HPDE6-E6E7 (cell line): ENCODE data around the gene FOSL2.
"Not testable (repeated sequence)": the region's sequence is repeated elsewhere in the genome, so short reads cannot be mapped to it uniquely, and the experiment has no call there.

Source experiments
- DNase-seq: peaks from one replicate; pipeline ENCODE4 v3.0.0; 2011; ENCODE audit warnings: missing footprints; ENCODE audit errors: extremely low spot score

Gene FOSL2

DNA sequence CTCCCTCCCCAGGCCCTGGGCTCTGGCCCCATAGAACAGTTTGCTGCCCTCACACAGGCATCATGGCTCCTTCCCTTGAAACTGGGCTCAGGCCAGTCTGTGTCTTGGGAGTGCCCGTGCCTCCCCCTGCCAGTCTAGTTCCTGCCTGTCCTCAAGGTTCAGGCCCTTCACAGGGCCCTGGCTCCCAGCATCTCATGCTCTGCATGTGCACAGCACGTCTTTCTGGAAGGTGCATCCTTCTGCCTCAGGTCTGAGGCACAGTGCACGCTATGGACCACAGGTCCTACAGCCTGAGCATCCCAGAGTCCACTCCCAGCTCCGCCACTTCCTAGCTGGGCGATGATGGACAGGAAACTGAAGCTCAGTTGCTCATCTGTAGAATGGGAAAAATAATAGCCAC lies 35.6 kb upstream of the FOSL2 start:
- DNase-seq, result no peak

DNA sequence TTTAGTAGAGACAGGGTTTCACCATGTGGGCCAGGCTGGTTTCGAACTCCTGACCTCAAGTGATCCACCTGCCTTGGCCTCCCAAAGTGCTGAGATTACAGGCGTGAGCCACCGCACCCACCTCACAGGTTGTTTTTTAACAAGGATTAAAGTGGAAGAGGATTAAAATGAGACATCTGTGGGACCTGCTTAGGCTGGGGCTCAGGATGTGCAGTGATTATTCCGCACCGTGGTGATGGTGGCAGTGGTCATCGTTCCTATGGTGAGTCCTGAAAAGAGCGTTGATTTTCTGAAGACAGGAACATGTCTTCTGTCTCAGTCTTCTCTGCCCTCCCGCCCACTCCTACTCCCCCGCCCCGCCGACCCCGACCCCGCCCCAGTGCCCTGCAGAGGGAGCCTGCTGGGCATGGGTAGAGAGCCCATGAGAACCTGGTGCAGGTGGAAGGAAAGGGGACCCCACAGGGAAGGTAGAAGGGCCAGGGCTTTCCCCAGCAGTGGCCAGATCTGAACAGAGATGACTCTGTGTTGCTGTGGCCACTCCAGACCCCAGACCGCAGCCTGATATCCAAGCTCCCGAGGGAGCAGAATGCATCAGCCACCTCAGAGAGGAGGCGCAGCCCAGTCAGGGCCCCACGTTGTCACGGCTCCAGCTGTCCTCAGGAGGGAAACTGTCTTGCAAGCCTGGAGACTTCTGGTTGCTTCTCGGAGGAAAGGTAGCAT lies 34.5 kb upstream of the FOSL2 start:
- DNase-seq, result no peak

DNA sequence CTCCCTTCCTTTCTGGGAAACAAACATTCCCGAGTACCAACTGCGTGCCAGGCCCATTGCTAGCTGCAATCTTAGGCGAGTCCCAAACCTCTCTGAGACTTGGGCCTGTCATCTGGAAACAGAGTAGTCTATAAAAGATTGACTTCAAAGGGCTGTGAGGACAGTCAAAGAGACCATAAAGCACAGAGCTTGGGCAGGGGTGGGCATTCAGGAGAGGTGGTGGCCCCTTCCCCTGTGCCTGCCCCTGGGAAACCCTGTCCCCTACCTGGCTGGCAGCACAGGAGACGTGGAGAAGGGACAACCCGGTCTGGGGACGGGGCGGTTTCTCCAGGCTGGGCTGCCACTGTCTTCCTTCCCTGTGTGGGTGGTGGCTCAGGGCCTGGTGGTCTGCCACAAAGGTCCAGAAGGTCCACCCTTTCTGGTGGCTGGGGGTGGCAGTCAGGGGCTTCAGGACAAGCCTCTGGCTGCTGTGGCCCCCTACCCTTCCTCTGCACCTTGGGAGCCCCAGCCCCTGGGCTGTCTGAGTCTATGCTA lies 33.9 kb upstream of the FOSL2 start:
- DNase-seq, result no peak

DNA sequence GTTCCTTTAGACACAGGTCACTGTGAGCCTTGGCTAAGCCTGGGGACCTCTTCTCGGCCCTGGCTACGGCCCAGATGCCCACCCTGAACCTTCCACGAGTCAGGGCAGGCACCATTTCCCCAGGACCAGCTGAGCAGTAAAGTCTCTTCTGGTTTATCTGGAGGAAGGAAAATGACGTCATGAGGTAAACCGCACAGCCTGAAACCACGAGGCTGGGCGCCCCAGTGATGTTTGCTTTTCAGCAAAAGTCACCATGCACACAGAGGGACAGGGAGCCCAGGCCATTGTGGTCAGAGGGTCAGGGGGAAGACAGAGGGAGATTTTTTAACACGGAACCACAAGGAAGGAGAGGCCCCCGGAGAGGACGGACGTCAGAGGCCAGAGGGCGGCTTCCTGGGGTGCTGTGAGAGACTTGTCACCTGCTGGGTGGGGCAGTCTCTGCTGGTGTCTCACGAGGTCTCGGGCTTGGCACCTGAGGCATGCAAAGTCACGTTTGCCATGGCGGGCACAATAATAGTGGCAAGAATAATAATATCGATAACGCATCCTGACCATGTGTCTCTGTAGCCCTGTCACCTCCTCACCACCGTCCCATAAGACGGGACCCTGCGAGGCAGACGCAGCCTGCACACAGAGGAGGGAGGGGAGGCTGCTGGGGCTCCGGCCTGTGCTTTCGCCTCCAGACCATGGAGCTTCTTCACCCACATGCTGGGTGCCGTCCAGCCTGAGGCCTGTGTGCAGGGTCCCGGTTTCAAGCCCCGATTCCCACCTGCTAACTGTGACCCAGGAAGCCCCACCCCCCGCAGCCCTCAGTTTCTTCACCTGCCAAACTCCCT lies 33.2 kb upstream of the FOSL2 start:
- DNase-seq, result no peak

DNA sequence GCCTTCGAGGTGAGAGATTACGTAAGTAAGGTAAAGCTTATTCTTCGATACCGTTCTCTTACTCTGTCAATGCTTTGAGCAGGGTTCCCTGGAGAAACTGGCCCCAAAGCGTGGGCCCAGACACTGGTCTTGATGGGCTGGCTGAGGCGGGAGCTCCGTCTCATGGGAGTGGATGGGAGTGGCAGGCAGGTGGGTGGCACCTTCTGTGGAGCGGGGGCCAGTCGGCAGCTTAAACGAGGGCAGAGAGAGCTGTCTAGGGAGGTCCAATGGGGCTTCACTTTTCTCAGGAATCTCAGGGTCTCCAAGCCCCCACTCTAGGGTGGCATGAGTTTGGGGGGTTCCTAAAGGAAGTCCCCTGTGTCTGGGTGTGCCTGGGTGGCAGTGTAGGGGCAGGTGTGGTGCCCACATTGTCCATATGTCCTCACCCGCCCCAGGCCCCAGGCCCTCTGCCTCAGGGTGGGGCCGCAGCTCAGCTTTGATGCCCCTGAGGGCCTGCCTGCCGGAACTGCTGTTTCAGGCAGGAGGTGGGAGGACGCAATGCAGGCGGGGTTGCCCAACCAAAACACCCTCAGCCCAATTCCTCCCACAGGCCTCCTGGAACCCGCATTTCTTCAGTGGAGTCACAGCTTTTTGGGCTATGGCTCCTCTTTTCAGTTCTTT lies 32.5 kb upstream of the FOSL2 start:
- no peak for DNase-seq

DNA sequence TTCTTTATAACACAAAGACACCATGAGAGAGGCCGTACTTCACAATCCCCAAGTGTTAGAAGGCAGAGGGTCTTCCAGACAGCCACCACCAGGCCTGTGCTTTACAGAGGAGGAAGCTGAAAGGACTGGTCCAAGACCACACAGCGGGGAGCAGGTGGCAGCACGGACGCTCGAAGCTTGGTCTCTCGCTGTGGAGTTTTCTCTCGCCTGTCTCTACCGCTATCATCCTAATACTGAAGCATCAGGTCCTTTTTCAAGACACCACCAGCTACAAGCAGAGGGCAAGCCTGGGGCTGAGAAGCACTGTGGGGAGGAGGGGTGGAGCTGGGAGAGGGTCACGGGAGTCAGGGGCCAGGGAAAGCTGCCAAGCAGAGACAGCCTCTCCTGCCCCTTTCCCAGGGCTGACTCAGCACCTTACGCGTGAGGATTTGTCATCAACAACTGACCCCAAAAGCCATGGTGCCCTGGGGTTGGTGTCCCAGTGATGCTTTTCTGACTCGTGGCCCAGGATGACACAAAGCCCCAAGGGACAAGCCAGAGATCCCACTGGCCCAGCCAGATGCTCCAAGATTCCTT lies 31.9 kb upstream of the FOSL2 start:
- DNase-seq, result no peak

DNA sequence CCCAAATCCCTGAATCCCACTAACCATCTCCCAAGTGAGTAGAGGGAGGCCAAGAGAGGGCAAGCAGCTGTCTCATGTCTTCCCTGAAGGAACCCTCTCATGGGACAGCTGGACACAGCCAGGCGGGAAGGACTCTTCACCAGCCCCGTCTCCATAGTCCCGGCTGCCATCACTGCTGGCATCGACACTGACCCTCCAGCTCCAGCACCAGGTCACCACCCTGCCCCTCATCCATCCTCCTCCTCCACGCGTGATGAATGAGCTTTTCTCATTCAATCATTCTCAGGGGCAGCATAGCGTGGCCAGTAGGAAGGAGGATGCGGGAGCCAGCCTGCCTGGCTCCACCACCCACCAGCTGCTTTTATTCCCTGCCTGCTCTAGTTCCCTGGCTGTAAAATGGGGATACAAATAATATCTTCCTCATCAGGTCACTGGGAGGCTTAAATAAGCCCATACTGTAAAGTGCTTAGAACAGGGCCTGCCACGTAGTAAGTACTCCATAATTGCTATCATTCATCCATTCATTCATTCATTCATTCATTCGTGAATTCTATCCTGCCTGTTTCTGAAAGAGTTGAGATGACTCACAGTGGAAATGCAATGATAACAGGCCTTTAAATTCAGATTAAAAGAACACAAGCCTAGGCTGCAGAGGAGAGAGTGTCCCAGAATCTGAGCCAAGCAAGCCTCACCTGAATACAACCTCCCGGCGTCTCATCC lies 30.5 kb upstream of the FOSL2 start:
- DNase-seq, result no peak

DNA sequence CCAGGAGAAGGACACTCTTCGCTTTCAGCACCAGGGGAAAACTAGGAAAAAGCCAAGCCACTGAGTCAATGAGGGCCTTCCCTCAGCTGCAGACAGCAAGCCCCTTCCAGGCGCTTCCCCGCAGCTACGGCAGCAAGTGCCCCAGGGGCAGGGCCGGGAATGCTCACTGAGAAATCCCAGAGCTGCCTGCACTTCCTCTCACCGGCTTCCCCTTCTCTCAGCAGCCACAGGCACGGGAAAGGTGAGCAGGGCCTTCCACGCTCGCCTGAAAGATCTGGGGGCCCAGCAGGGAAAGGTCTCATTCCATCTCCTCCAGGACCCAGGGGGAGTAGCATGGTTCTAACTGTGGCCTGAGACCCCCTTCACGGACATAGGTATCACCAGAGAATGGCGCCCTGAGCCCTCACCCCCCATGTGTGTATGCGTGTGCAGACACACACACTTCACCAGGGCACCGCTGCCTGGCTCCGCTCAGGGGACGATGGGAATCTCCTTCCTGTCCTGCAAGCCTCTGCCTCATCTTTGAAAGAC lies 29.6 kb upstream of the FOSL2 start:
- no peak for DNase-seq

DNA sequence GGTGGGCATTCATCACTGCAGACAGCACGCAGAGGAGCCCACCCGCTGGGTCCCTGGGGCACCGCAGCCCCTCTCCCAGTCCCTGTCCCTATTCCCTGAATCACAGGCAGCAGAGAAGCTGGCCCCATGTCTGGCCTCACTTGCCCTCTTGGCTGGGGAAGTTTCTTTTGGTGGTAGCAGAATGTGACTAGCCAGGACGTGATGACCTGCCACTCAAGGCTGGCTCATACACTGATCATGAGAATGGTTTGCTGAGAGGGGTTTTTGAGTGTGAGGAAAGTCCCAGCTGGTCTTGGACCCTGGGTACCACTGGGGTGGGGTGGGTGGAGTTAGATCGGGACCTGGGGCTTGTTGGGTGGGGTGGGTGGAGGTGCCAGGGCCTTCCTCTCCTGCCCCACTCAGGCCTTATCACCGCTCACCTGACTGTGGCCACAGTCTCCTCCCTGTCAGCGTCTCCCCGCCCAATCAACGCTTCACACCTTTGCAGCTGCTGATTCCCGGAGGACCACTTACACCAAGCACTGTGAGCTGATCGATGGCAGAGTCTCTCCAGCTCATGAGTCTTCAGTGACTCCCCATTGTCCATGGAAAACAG lies 28.9 kb upstream of the FOSL2 start:
- DNase-seq, result no peak

DNA sequence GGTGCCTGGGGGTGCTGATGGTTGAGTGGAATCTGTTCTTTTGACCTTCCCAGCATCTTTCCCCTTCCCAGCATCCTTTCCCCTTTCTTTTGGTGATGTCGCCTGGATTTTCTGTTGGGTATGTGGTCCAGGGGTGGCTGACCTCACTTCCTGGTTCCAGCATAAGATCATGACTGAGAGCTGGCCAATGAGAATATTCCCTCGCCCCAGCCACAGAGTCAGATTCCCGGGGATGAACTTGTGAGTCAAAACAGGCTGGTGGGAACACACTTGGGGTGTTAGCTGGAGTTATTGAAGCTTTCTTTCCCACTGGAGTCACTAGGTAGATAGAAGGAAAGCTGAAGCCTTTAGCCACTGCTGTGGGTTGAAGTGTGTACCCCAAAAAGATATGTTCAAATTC lies 28.0 kb upstream of the FOSL2 start:
- DNase-seq, result no peak

DNA sequence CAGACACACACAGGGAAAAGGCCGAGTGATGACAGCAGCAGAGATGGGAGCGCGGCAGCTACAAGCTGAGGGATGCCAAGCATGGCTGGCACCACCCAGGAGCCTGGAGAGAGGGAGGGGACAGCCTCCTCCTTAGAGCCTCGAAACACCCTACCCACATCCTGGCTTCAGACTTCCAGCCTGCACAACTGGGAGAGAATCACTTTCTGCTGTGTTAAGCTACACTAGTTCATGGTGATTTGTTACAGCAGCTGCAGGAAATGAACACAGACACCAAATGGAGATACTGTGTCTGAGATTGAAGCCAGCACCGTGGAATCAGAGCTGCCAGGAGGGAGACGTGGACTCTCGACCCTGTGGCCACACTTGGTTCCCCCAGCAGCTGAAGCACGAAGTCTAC lies 27.5 kb upstream of the FOSL2 start:
- no peak for DNase-seq

DNA sequence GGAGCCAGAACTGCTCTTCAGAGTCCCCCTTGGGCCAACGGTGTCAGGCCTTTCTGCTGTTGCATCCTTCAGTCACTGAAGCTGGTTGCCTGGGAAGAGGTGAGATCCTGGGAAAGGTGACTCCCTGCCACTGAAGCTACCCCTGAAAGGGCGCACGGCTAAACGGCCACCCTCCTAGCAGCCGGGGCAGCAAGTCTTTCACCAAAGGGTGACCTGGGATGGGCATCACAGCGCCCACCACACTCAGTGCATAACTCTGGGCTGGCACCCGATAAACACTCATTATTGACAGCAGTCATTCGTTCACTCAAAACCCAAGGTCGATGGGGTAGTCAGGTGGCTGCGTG lies 26.5 kb upstream of the FOSL2 start:
- DNase-seq, result no peak

DNA sequence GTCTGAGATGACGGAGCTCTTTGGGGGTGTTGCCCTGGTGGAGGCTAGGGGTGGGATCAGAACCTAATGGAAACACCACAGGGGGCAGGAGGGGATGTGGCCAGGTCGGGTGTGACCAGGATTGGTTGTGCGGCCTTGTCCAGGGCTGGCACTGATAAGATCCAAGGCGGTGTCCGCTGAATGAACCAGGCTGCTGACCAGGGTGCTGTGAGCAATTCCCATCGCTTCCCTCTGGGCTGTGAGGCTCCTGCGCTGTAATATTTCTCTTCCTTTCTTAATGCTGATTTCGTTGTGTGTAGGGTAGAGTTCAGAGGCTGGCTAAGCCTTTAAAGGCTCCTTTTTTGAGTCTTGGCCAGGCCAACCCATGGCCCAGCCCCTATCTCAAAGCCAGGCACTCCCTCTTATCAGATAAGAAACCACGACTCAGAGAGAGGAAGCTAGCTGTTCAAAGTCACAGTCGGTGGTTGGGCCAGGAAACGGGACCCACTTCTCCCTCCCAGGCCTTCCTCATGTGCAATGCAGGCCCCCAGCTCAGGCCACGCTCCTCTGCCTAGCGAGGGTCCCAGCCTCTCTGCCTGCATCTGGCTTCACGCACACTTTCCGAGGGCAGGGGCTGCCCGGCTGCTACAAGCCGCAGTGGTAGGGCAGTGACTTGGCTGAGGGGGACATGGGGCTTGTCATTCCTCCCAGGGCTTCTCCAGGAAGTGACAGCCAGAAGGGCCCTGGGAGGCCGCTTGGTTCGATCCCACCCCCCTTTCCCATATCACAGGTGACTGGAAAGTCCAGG lies 26.0 kb upstream of the FOSL2 start:
- DNase-seq, result no peak

DNA sequence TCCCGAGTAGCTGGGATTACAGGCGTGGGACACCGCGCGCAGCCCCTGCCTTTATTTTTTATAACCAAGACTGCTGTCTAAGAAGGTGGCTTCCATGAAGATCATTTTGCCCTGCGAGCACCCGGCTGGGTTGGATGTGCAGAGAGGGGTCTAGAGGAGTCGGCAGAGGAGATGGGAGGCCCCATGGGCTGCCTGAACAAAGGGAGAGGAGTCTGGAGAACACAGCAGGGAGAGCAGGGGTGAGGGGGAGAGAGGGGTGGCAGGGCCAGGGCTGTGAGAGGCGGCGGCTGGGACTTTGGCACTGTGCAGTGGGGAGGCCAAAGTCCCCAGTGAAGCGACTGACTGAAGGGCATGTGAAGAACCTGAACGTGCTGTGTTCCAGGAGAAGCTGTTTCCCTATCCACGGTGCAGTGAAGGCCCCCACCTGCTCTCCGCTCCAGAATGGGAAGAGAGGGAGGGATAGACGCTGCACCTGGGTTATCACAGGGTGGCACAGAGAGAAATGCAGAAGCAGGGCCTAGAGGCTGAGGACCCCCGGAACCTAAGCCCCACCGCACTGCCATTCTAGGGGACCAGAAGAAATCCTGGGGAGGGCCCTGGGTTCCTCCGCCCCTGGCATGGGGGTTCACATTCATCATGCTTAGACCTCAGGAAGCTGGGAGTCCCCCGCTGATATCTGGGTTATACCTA lies 24.8 kb upstream of the FOSL2 start:
- no peak for DNase-seq

DNA sequence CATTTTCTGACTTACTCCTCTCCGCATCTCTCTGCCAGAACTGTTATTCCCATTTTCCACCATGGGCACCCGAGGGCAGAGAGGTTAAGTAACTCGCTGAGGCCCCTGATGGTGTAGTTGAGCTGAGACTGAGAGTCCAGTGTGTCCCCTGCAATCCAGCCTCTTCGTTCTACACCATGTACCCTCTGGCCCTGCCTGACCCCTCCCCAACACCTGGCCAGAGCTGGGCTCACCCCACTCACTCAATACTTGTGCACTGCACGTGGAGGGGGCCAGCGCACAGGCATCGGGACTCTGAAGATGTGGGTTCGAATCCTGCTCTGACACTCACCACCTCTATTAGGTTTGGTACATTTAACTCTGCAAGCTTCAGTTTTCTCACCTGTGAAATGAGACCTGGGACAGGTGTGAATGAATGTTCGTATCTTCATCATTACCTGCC lies 24.3 kb upstream of the FOSL2 start:
- no peak for DNase-seq

DNA sequence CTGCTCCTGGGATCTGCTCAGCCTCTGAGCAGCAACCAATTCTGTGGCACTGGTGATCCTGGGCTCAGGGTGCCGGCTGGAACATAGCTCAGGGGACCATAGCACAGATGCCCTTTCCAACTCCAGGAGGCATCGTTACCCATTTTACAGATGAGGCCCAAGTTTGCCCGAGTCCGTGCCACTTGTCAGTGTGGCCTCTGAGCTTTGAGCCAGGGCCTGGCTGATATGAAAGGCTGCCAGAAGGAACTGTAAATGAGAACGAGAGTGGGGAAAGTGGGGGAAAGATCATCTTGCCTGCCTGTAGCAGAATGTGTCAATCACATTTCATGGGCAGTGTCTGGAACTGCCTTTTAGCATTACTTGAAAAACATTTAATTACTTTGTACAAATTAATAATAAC lies 23.3 kb upstream of the FOSL2 start:
- no peak for DNase-seq

DNA sequence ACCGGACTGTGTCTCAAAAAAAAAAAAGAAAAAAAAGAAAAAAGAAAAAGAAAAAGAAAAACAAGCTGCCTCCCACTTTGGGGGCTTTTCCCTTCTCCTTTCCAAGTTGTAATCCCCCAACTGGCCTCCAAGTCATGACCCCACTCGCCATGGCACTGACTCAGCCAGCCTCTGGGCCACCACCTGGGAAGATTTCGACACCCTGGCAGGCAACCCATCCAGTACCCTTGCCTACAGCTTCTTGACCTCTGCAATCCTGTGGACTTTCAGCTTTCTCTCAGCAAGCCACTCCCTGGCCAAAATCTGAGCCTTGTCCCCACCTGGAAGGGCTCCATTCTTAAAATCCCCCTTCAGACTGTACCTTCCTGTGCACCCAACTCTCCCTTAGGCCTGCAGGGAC lies 22.3 kb upstream of the FOSL2 start:
- DNase-seq, result no peak

DNA sequence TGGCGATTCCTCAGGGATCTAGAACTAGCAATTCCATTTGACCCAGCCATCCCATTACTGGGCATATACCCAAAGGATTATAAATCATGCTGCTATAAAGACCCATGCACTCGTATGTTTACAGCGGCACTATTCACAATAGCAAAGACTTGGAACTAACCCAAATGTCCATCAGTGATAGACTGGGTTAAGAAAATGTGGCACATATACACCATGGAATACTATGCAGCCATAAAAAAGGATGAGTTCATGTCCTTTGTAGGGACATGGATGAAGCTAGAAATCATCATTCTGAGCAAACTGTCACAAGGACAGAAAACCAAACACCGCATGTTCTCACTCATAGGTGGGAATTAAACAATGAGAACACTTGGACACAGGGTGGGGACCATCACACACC lies 20.9 kb upstream of the FOSL2 start:
- DNase-seq, result not testable (repeated sequence)

DNA sequence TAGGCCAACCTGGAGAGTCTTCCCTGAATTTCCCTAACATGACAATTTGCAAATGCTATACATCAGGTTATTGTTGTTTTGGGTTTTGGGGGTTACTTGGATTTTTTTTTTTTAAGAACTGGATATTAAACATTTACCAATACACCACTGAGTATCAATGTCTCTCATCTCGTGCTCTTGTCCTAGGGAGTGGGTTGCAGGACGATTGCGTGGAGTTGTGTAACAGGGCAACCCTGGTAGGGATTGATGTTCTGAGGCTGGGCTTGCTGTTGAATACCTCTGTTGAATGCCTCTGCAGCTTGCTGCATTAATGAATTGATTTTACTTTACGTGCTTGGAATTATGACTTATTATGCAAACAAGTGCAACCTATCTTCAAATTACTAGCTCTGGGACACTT lies 18.8 kb upstream of the FOSL2 start:
- no peak for DNase-seq

DNA sequence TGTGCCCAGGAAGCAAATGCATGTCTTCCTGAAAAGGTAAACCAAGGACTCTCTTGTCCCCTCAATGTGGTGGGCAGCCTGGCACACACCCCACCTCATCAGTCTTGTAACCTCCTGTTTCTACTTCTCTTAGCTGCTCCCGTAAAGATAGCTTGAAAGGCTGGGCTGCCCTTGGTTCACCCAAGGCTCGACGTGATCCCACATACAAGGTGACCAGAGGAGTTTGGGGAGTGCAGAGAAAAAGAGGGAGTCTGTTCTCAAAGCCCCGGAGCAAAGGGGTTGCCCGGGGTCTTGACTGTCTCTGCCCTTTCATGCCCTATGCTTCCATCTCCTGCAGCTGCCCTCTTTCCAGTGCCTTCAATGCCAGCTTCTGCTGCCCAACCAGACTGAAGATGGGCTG lies 18.3 kb upstream of the FOSL2 start:
- DNase-seq, result no peak
